PFSK-1 (cell line): Measurements from ENCODE around the gene VPS45.

Experiments
- FOXP2 ChIP-seq: optimal IDR thresholded peaks from 2 replicates; pipeline ENCODE3; 2011; ENCODE audit warnings: borderline replicate concordance, control low read depth, inconsistent platforms; ENCODE audit not compliant: insufficient read depth; ENCODE audit errors: extremely low read length, extremely low read depth
- POLR2AphosphoS5 ChIP-seq: IDR thresholded peaks from 2 replicates; pipeline ENCODE4 v1.6.1; 2012; ENCODE audit warnings: low read depth, mild to moderate bottlenecking, control low read depth, low read length, moderate library complexity
- REST ChIP-seq, 2 experiments: IDR thresholded peaks; 2 replicates each; pipeline versions ENCODE4 v1.6.1 to v1.8.0; 2011 to 2012; ENCODE audit warnings: low read depth in 2 of 2, low read length in 2 of 2, control low read depth in 1 of 2, inconsistent platforms in 1 of 2, mild to moderate bottlenecking in 1 of 2, moderate library complexity in 1 of 2; ENCODE audit not compliant: insufficient read depth in 1 of 2
- SIN3A ChIP-seq: IDR thresholded peaks from 2 replicates; pipeline ENCODE4 v1.6.1; 2012; ENCODE audit warnings: mild to moderate bottlenecking, low read length, moderate library complexity, borderline replicate concordance; ENCODE audit not compliant: insufficient read depth
- TAF1 ChIP-seq: IDR thresholded peaks from 2 replicates; pipeline ENCODE4 v1.6.1; 2012; ENCODE audit warnings: low read length, control low read depth, borderline replicate concordance; ENCODE audit not compliant: insufficient read depth

GRCh38 chr1:150155413-150156071 lies 88.0 kb downstream of the VPS45 start:
- TF ChIP-seq POLR2AphosphoS5, result no peak
- TF ChIP-seq REST (IDR thresholded peaks at IDR 0.05; ENCODE audit: insufficient read depth in 1 of 2, low read depth in 2 of 2, low read length in 2 of 2), result no peak
- TF ChIP-seq SIN3A, result no peak
- no peak for TF ChIP-seq TAF1
- TF ChIP-seq FOXP2, result no peak
